GM12878 (cell line): ENCODE data around the gene SETD1B. TPM values are rescaled to one million over a fixed set of nuclear protein-coding genes. Genes with fewer than 3 reads are reported as not detected.

Experiments
- ATAC-seq: fragments of 200-7000 bp; cut with Tn5 transposase; 3 replicates; pipeline ENCODE4 v1.9.1; 2020; ENCODE audit warnings: mild to moderate bottlenecking, moderate library complexity
- BruUV-seq: library from RNA; stranded (reverse); fragments of 400-500 nt; replicated peaks from 2 replicates; lab custom pipeline; 2021; lab: Mats Ljungman, UMichigan
- CTCF ChIA-PET: fragments of 300-600 bp; sonication (Branson Sonifier 250); formaldehyde crosslinking; extraction: SDS; loops from one replicate; lab custom pipeline; 2021; ENCODE audit warnings: inconsistent platforms; lab: Yijun Ruan, JAX
- POLR2A ChIA-PET: fragments of 350-600 bp; formaldehyde crosslinking; extraction: SDS; loops from one replicate; lab custom pipeline; 2021; ENCODE audit warnings: inconsistent platforms; lab: Charles Lee
- RAD21 ChIA-PET: fragments of 300-600 bp; sonication (Branson Sonifier 250); formaldehyde crosslinking; loops from one replicate; lab custom pipeline; 2023; ENCODE audit warnings: antibody characterized with exemption; ENCODE audit not compliant: unreplicated experiment; lab: Charles Lee
- SMC1A ChIA-PET: fragments of 300-600 bp; sonication (Branson Sonifier 250); formaldehyde crosslinking; loops from one replicate; lab custom pipeline; 2023; ENCODE audit not compliant: unreplicated experiment, uncharacterized antibody; lab: Charles Lee
- DNase-seq: peaks from one replicate; pipeline ENCODE4 v3.0.0-alpha.2; 2011; ENCODE audit warnings: low read depth, low spot score
- FAIRE-seq: peaks from 3 replicates; lab custom pipeline; 2011; peaks lifted over from hg19 to GRCh38; lab: Jason Lieb, UNC
- H2AFZ ChIP-seq: 2 replicates; pipeline ENCODE4 v1.6.0; 2011; ENCODE audit warnings: low read depth, low read length, control low read depth; ENCODE audit not compliant: control insufficient read depth
- H3K27ac ChIP-seq: 2 replicates; pipeline ENCODE4 v1.5.1; 2011; ENCODE audit warnings: control low read depth; ENCODE audit not compliant: control insufficient read depth, insufficient read depth
- H3K27me3 ChIP-seq, 2 experiments: replicated peaks in 1 of 2; 2 replicates each; pipeline versions ENCODE4 v1.6.0 to v1.6.1; 2011; ENCODE audit warnings: low read length in 1 of 2; ENCODE audit not compliant: control insufficient read depth in 2 of 2, insufficient read depth in 2 of 2
- H3K36me3 ChIP-seq, 2 experiments: 2 replicates each; pipeline ENCODE4 v1.5.1; 2011; ENCODE audit warnings: low read length in 1 of 2; ENCODE audit not compliant: control insufficient read depth in 2 of 2, insufficient read depth in 2 of 2
- H3K4me1 ChIP-seq: 2 replicates; pipeline ENCODE4 v1.6.1; 2011; ENCODE audit warnings: mild to moderate bottlenecking, low read length, moderate library complexity, mixed read lengths; ENCODE audit not compliant: control insufficient read depth, insufficient read depth
- H3K4me2 ChIP-seq: 2 replicates; pipeline ENCODE4 v1.6.0; 2011; ENCODE audit warnings: control low read depth; ENCODE audit not compliant: control insufficient read depth, insufficient read depth
- H3K4me3 ChIP-seq: fragments of 200-600 bp; sonication (generic); 2 replicates; pipeline ENCODE4 v1.5.1; 2016
- H3K79me2 ChIP-seq: 2 replicates; pipeline ENCODE4 v1.6.0; 2011; ENCODE audit warnings: low read length; ENCODE audit not compliant: control insufficient read depth, insufficient read depth
- H3K9ac ChIP-seq: 2 replicates; pipeline ENCODE4 v1.8.0; 2011; ENCODE audit warnings: low read length, control low read depth, mixed read lengths; ENCODE audit not compliant: control insufficient read depth, insufficient read depth
- H3K9me3 ChIP-seq: replicated peaks from 3 replicates; pipeline ENCODE4 v1.5.1; 2011; ENCODE audit warnings: mild to moderate bottlenecking, low read length; ENCODE audit not compliant: control insufficient read depth, insufficient read depth
- H4K20me1 ChIP-seq: 2 replicates; pipeline ENCODE4 v1.6.0; 2011; ENCODE audit not compliant: control insufficient read depth, insufficient read depth
- CHD1 ChIP-seq: IDR thresholded peaks from 2 replicates; pipeline ENCODE4 v1.6.1; 2012; ENCODE audit warnings: low read depth, low read length, improper control_type of control experiment
- MTA3 ChIP-seq: IDR thresholded peaks from 2 replicates; pipeline ENCODE4 v1.6.1; 2012; ENCODE audit warnings: low read length, inconsistent platforms, borderline replicate concordance
- SP1 ChIP-seq: IDR thresholded peaks from one replicate; pipeline ENCODE4 v1.6.1; 2011; ENCODE audit warnings: low read depth, low read length
- TARDBP ChIP-seq: IDR thresholded peaks from 2 replicates; pipeline ENCODE4 v1.6.1; 2016; ENCODE audit warnings: borderline replicate concordance
- WGBS: methylation state at CpG from one replicate; pipeline ENCODE4 v1.1.6; 2016; ENCODE audit warnings: low lambda C conversion rate; ENCODE audit not compliant: insufficient replicate concordance, insufficient coverage; ENCODE audit errors: missing lambda C conversion rate; 5-methylcytosine and 5-hydroxymethylcytosine counted together
- in situ Hi-C: fragments of 300-500 bp; cut with MboI; formaldehyde crosslinking; loops from 9 replicates; pipeline ENCODE4 v1.14.3; 2018; ENCODE audit warnings: mixed read lengths
- intact Hi-C: fragments of 100-400 bp; cut with micrococcal nuclease; formaldehyde crosslinking; loops from one replicate; pipeline ENCODE4 v1.14.2; 2022; ENCODE audit not compliant: unreplicated experiment
- polyA plus RNA-seq, 11 experiments: library from polyadenylated mRNA; depleted of rRNA in 4 of 11; unstranded in 6 of 11; stranded (reverse) in 5 of 11; fragments of >200 nt; fragmentation: Nextera tagmentation in 4 of 11; fragmentation: Illumina TruSeq in 1 of 11; extraction: Ambion mirVana in 4 of 11; extraction: Trizol in 1 of 11; gene quantifications; 1 replicate in 1 of 11; 2 replicates in 10 of 11; pipeline versions ENCODE4 v1.2.1 to v1.2.3, GENCODE V29; 2011 to 2016; ENCODE audit warnings: inconsistent platforms in 2 of 11, missing spikeins in 2 of 11, low read depth in 1 of 11
- total RNA-seq, 4 experiments: library from RNA; depleted of rRNA in 3 of 4; stranded (reverse); fragments of >200 nt in 3 of 4; fragmentation: Illumina TruSeq in 1 of 4; extraction: Trizol in 1 of 4; gene quantifications; 2 replicates each; pipeline versions ENCODE4 v1.2.1 to v1.2.3, GENCODE V29; 2013 to 2021
- TF ChIP-seq, protein P1 (sequence below): fragments of 150-350 bp; IDR thresholded peaks from 2 replicates; pipeline ENCODE4 v1.6.1; 2014; ENCODE audit warnings: mild to moderate bottlenecking, low read depth, low read length

Gene SETD1B
- total and polyA plus RNA-seq, 10 of the 15 experiments (the other 5 are each of a cell fraction or from before 2014, with no cell fraction given): 0.50 to 17.3 (median 1.6) TPM

DNA sequence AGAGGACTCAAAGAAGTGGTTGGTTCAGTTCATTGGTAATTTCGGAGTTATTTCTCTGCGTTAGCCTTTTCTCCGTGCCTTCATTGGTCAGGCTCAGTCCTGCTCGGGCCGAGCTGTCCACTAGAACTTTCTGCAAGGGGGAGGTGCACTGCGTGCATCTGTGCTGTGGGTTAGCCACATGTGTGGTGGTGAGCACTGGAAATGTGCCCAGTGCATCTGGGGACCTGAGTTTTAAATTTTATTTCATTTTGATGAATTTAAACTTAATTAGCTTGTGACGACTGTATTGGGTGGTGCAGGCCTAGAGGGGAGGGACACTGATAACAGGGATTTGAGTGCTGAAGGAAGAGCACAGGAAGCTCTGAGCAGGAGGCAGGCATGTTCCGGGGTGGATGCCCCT, 24.5 kb downstream of the SETD1B start:
- no peak for FAIRE-seq
- Histone ChIP-seq H3K36me3 (peaks cover 6 to 18% of the 10 kb centered on the region in 2 experiments; a peak in 3 of 4 replicates), H4K20me1 (no peaks in the 10 kb centered on the region; the same call in 1 of the 2 replicates), H3K4me3 (no peak overlapping the region), H2AFZ (no peak overlapping the region), H3K27ac (no peak overlapping the region), H3K9me3 (no peaks in the 10 kb centered on the region), H3K79me2 (no peaks in the 10 kb centered on the region), H3K4me1 (no peaks in the 10 kb centered on the region), H3K9ac (no peak overlapping the region), H3K4me2 (no peak overlapping the region), H3K27me3 (no peaks in the 10 kb centered on the region)
- no peak for TF ChIP-seq CHD1
- ChIA-PET SMC1A (no interaction called here), RAD21 (interaction anchor here (1.4 kb wide), 1 partner anchor 34 kb away, joined by 4 read pairs; no protein-coding TSS in a partner anchor), CTCF (interaction anchor here (1.0 to 2.1 kb wide), 3 partner anchors 9 to 34 kb away, joined by 3 to 8 read pairs (median 4); no protein-coding TSS in a partner anchor), POLR2A (interaction anchor here (0.6 kb wide), 1 partner anchor 63 kb away, joined by 3 read pairs; no protein-coding TSS in a partner anchor)
- no peak for DNase-seq
- in situ Hi-C loops: no loop called here
- intact Hi-C loops: no loop called here
- no peak for ATAC-seq
- WGBS: 95% methylated on average over 8 of the region's 8 CpGs
- no TSS peak for BruUV-seq

DNA sequence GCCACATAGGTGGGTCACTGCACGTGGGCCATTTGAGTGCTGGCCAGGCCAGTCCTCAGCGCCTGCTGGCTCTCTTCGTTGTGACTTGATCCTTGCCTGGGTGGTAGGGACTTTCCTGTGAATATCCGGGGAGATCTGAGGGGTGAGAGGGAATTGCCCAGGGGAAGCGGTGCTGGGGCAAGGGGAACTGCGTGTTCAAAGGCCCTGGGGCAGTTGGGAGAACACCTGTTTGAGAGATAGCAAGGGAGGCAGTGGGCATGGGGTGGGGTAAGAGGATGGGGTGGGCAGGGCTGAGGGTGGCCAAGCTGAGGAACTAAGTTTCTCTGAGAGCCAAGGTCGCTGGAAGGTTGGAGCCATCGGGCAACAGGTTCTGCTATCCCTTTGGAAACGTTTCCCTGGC, 25.0 kb downstream of the SETD1B start:
- H3K4me3 ChIP-seq: no peak overlapping the region
- ChIA-PET CTCF (interaction anchor here (1.0 to 2.1 kb wide), 2 partner anchors 11 to 34 kb away, joined by 3 to 8 read pairs; no protein-coding TSS in a partner anchor), POLR2A (no interaction called here)
- intact Hi-C loops: no loop called here
- in situ Hi-C loops: no loop called here
- no peak for DNase-seq
- H4K20me1 ChIP-seq: no peaks in the 10 kb centered on the region; the same call in 1 of the 2 replicates
- no peak overlapping the region for H3K9ac ChIP-seq
- TF ChIP-seq MTA3: no peak
- TF ChIP-seq TARDBP: no peak
- TF ChIP-seq, protein P1, sequence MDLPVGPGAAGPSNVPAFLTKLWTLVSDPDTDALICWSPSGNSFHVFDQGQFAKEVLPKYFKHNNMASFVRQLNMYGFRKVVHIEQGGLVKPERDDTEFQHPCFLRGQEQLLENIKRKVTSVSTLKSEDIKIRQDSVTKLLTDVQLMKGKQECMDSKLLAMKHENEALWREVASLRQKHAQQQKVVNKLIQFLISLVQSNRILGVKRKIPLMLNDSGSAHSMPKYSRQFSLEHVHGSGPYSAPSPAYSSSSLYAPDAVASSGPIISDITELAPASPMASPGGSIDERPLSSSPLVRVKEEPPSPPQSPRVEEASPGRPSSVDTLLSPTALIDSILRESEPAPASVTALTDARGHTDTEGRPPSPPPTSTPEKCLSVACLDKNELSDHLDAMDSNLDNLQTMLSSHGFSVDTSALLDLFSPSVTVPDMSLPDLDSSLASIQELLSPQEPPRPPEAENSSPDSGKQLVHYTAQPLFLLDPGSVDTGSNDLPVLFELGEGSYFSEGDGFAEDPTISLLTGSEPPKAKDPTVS: no peak
- TF ChIP-seq SP1: no peak
- TF ChIP-seq, all 136 proteins: peak for 0
- SMC1A ChIA-PET: no interaction called here
- H3K79me2 ChIP-seq: no peaks in the 10 kb centered on the region
- RAD21 ChIA-PET: no interaction called here
- H3K4me2 ChIP-seq: no peak overlapping the region
- H3K4me1 ChIP-seq: no peaks in the 10 kb centered on the region
- no peak overlapping the region for H3K27ac ChIP-seq
- H2AFZ ChIP-seq: no peak overlapping the region
- FAIRE-seq (no peak), ATAC-seq (peak; percentile 33)
- no peaks in the 10 kb centered on the region for H3K27me3 ChIP-seq
- peaks cover 4 to 13% of the 10 kb centered on the region in 2 experiments; a peak in 3 of 4 replicates for H3K36me3 ChIP-seq
- H3K9me3 ChIP-seq: no peaks in the 10 kb centered on the region
- BruUV-seq: no TSS peak
- 79% methylated on average over 9 of the region's 9 CpGs for WGBS
